GM15510 (cell line): ENCODE results near the gene SH3TC1.

Experiments
- POLR2A ChIP-seq: IDR thresholded peaks from 3 replicates; pipeline ENCODE4 v1.6.1; 2011; ENCODE audit warnings: borderline replicate concordance; ENCODE audit not compliant: insufficient read length; ENCODE audit errors: extremely low read depth

Gene SH3TC1

GRCh38 chr4:8230033-8230432, 30.9 kb downstream of the SH3TC1 start:
- TF ChIP-seq POLR2A = no peak

DNA sequence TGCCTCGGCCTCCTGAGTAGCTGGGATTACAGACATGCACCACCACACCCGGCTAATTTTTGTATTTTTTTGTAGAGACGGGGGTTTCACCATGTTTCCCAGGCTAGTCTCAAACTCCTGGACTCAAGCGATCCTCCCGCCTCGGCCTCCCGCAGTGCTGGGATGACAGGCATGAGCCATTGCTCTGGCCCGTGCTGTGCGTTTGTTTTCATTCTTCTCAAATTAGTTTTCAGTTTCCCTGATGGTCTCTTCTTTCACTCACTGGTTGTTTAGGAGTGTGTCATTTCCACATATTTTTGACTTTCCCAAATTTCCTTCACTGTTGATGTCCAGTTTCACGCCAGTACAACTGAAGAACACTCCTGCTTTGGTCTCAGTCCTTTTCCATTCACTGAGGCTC, 31.8 kb downstream of the SH3TC1 start:
- no peak for TF ChIP-seq POLR2A

DNA sequence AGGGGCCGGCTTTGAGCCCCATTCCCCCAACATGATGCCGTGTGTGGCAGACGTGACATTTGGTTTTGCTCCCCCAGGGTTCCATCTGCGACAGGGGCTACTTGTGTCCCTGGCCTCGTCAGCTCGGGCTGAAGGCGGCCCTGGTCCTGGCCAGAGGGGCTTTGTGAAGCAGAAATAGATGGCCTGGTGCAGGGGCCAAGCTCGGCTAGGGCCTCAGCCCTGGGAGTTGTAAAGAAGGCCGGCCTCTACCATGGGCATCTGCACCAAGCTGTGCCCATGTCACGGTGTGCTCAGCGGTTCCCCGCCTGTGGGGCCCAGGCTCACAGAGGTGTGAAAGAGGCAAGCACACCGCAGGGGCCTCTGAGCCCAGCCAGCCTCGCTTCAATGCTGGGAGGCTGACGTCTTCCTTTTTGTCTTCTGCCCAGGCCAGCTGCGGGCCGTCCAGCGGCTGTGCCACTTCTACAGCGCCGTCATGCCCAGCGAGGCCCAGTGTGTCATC, 32.5 kb downstream of the SH3TC1 start:
- no peak for TF ChIP-seq POLR2A

- TF ChIP-seq POLR2A = no peak
Measured at GRCh38 chr4:8232748-8233147, 33.7 kb downstream of the SH3TC1 start.

GRCh38 chr4:8233672-8234484, 34.8 kb downstream of the SH3TC1 start:
- TF ChIP-seq POLR2A = no peak

GRCh38 chr4:8234715-8235114, 35.6 kb downstream of the SH3TC1 start:
- TF ChIP-seq POLR2A = no peak

GRCh38 chr4:8235224-8235623, 36.1 kb downstream of the SH3TC1 start:
- TF ChIP-seq POLR2A = no peak

DNA sequence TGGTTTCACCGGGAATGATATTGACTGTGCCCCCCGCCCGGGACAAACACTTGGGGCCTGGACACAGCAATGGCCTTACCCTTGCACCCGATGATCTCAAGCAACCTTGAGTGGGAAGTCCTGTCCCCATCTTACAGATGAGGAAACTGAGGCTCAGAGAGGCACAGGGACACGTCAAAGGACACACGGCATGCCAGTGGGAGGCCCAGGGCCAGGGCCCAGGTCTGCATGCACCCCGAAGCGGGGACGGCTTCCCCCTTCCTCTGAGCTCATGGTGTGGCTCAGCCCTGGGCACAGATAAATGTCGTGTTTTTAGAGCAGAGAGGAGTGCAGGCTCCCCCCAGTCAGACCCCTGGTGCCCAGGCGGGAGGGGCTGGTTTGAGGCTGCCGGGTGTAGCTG, 36.6 kb downstream of the SH3TC1 start:
- TF ChIP-seq POLR2A = no peak

- no peak for TF ChIP-seq POLR2A
Measured at GRCh38 chr4:8236106-8236919, 37.2 kb downstream of the SH3TC1 start.

GRCh38 chr4:8236920-8237195, 37.8 kb downstream of the SH3TC1 start:
- TF ChIP-seq POLR2A = no peak

GRCh38 chr4:8237256-8237989, 38.3 kb downstream of the SH3TC1 start:
- TF ChIP-seq POLR2A = no peak

DNA sequence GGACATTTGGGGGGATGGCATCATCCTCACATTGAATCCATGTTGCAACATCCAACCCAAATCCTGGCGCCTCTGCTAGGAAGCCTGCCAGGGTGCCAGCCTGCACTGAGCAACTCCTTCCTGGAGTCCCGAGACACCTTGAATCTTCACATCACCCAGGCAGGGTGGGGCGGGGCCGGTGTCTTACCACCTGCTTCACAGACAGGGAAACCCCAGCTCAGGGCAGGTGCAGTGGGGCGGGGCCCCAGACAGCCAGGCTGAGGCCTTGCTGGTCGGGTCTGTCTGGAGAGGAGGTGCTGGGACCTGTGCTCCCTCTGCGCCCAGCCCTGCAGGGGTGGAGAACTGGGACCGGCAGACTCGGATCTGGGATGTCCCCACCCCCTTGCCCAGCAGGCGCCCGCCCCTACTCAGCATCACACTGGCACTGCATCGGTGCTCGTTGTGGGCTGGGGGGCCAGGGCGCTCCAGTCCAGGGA, 39.0 kb downstream of the SH3TC1 start:
- no peak for TF ChIP-seq POLR2A

DNA sequence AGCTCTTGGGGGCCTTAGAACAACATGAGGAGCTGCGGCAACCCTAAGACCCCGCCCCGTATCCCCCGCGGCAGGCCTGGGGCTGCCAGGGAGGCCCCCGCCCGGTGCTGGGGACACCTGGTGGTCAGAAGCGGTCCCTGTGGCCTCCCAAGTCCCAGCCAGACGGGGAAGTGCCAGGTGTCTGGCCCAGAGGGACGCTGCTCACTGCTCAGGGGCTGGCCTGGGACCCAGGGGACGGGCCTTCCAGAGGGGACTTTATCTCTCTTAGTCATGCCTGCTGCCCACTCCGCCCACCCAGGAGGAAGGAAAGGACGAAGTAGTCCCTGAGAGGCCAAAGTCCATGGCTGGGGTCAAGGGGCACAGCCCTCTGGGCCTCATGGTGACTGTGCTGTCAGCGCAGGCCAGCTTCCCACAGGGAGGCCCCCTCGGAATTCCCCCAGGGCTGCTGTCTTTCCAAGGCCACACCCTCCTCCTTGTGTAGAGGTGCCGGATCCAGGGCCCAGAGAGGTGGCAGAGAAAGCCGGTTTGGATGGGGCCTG, 39.5 kb downstream of the SH3TC1 start:
- no peak for TF ChIP-seq POLR2A

- TF ChIP-seq POLR2A = no peak
Measured at GRCh38 chr4:8239226-8239625, 40.1 kb downstream of the SH3TC1 start.

DNA sequence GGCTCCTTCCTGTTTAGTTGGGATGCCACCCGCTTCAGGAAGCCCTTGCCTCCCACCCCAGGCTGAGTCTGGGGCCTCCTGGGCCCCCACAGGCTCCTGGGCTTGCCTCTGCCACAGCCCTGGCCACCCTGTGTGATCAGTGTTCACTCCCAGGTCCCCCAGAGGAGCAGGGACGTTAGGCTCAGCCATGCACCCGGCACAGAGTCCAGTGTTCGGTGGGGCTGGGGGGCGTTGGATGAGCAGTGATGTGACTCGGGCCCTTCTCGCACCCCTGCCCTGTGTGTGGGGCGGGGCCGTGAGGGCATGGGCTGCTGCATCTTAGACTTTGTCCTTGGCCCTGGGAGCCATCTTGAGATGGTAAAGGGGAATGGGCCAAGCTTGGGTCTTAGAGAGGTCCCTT, 40.6 kb downstream of the SH3TC1 start:
- no peak for TF ChIP-seq POLR2A
